ENCODE data around the gene LSR. TPM values are rescaled to one million over a fixed set of nuclear protein-coding genes. Genes with fewer than 3 reads are reported as not detected.

LSR gene
- total RNA-seq, 1 donor from 2014 or later, result 0.99 TPM

- H3K27ac Mint-ChIP-seq (ENCODE audit: unreplicated experiment), result no peak overlapping the region
- no peak for TF ChIP-seq CTCF (IDR thresholded peaks at IDR 0.05)
- H3K4me3 Mint-ChIP-seq (ENCODE audit: unreplicated experiment), result no peak overlapping the region
- peaks cover 11% of the 10 kb centered on the region for H3K4me1 Mint-ChIP-seq (ENCODE audit: low read depth)
- no peak for DNase-seq (ENCODE audit: low spot score)
- peaks cover 6% of the 10 kb centered on the region for H3K27me3 Mint-ChIP-seq (ENCODE audit: low read depth)
- no peaks in the 10 kb centered on the region for H3K36me3 Mint-ChIP-seq (ENCODE audit: low read depth)
- no peaks in the 10 kb centered on the region for H3K9me3 Mint-ChIP-seq (ENCODE audit: low read depth)
Observed at GRCh38 chr19:35209646-35210045, 39.2 kb upstream of the LSR start.

DNA sequence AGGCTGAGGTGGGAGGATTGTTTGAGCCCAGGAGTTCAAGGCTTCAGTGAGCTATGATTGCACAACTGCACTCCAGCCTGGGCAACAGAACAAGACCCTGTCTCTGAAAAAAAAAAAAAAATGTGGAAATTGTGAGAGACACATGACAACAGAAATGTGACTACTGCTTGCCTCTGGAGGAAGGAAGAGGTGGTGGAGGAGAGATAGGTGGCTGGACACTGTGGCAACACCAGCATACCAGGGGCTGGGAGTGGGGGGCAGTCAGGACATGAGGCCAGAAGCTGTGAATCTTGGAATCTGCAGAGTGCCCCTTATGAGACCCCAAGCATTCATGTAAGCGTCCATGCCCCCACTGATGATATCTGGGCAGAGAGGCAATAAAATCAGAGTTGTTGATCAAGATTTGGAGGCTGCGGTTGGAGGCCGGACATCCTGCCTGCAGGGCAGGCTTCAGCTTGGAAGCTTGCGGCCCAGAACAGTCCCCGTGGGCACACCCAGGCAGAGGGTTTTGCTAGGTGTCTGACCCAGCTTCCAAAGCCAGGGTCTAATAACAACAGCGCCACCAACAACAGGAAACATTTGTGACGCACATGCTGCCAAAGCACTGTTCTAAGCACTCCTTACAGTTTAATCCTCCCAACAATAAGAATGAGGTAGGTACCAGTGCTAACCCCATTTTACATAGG lies 37.1 kb upstream of the LSR start:
- Mint-ChIP-seq H3K36me3 (ENCODE audit: low read depth) (no peaks in the 10 kb centered on the region), H3K9me3 (ENCODE audit: low read depth) (no peaks in the 10 kb centered on the region), H3K4me1 (ENCODE audit: low read depth) (peaks cover 11% of the 10 kb centered on the region), H3K4me3 (ENCODE audit: unreplicated experiment) (no peak overlapping the region), H3K27ac (ENCODE audit: unreplicated experiment) (no peak overlapping the region), H3K27me3 (ENCODE audit: low read depth) (peaks cover 2% of the 10 kb centered on the region)
- TF ChIP-seq CTCF (IDR thresholded peaks at IDR 0.05), result no peak
- no peak for DNase-seq (ENCODE audit: low spot score)

DNA sequence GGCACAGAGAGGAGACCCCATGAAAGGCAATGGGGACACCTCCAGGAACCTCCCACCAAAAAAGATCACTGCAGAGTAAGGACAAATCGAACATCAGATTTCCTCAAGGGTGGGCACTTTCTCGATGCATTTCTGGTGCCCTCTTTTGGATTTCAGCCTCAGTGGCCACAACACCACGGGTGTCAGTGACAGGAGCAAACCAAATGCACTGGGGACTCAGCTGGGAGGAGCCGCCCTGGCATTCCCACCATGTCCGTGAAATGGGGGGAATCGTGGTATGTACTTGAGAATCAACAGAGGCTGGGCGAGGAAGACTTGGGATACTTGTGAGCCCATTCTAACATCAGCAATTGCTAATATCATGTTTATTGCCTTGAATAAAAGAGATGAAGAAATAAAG lies 36.6 kb upstream of the LSR start:
- Mint-ChIP-seq H3K27ac (ENCODE audit: unreplicated experiment) (peak overlapping the region; percentile 39), H3K36me3 (ENCODE audit: low read depth) (no peaks in the 10 kb centered on the region), H3K4me1 (ENCODE audit: low read depth) (peaks cover 11% of the 10 kb centered on the region), H3K9me3 (ENCODE audit: low read depth) (peaks cover 2% of the 10 kb centered on the region), H3K4me3 (ENCODE audit: unreplicated experiment) (no peak overlapping the region), H3K27me3 (ENCODE audit: low read depth) (peaks cover 2% of the 10 kb centered on the region)
- no peak for TF ChIP-seq CTCF (IDR thresholded peaks at IDR 0.05)
- DNase-seq (ENCODE audit: low spot score), result no peak

- H3K9me3 Mint-ChIP-seq (ENCODE audit: low read depth), result peaks cover 2% of the 10 kb centered on the region
- peaks cover 11% of the 10 kb centered on the region for H3K4me1 Mint-ChIP-seq (ENCODE audit: low read depth)
- no peak for DNase-seq (ENCODE audit: low spot score)
- peak overlapping the region; percentile 63 for H3K27ac Mint-ChIP-seq (ENCODE audit: unreplicated experiment)
- H3K4me3 Mint-ChIP-seq (ENCODE audit: unreplicated experiment), result no peak overlapping the region
- H3K36me3 Mint-ChIP-seq (ENCODE audit: low read depth), result no peaks in the 10 kb centered on the region
- TF ChIP-seq CTCF (IDR thresholded peaks at IDR 0.05), result no peak
- H3K27me3 Mint-ChIP-seq (ENCODE audit: low read depth), result peaks cover 2% of the 10 kb centered on the region
Observed at GRCh38 chr19:35213663-35214632, 34.9 kb upstream of the LSR start.

- H3K27me3 Mint-ChIP-seq (ENCODE audit: low read depth), result peaks cover 2% of the 10 kb centered on the region
- H3K4me3 Mint-ChIP-seq (ENCODE audit: unreplicated experiment), result no peak overlapping the region
- no peak overlapping the region for H3K27ac Mint-ChIP-seq (ENCODE audit: unreplicated experiment)
- no peak for TF ChIP-seq CTCF (IDR thresholded peaks at IDR 0.05)
- H3K36me3 Mint-ChIP-seq (ENCODE audit: low read depth), result no peaks in the 10 kb centered on the region
- no peak for DNase-seq (ENCODE audit: low spot score)
- H3K4me1 Mint-ChIP-seq (ENCODE audit: low read depth), result peaks cover 11% of the 10 kb centered on the region
- peaks cover 2% of the 10 kb centered on the region for H3K9me3 Mint-ChIP-seq (ENCODE audit: low read depth)
Observed at GRCh38 chr19:35214766-35215422, 33.9 kb upstream of the LSR start.
